Hepatocyte (in vitro differentiated cells): ENCODE measurements around the gene EIF3B.

Source experiments
- CTCF ChIP-seq: fragments of 200-600 bp; sonication (generic); IDR thresholded peaks from 2 replicates; pipeline ENCODE4 v1.5.1; 2016; ENCODE audit warnings: antibody characterized with exemption, mild to moderate bottlenecking; ENCODE audit not compliant: poor library complexity
- EZH2 ChIP-seq: fragments of 200-600 bp; sonication (generic); IDR thresholded peaks from 2 replicates; pipeline ENCODE4 v1.6.1; 2016; ENCODE audit warnings: antibody characterized with exemption, mild to moderate bottlenecking, borderline replicate concordance
- EZH2phosphoT487 ChIP-seq: fragments of 200-600 bp; sonication (generic); IDR thresholded peaks from one replicate; pipeline ENCODE4 v1.6.1; 2018; ENCODE audit warnings: antibody characterized with exemption, mild to moderate bottlenecking, low read depth, moderate library complexity; ENCODE audit not compliant: unreplicated experiment, severe bottlenecking

DNA sequence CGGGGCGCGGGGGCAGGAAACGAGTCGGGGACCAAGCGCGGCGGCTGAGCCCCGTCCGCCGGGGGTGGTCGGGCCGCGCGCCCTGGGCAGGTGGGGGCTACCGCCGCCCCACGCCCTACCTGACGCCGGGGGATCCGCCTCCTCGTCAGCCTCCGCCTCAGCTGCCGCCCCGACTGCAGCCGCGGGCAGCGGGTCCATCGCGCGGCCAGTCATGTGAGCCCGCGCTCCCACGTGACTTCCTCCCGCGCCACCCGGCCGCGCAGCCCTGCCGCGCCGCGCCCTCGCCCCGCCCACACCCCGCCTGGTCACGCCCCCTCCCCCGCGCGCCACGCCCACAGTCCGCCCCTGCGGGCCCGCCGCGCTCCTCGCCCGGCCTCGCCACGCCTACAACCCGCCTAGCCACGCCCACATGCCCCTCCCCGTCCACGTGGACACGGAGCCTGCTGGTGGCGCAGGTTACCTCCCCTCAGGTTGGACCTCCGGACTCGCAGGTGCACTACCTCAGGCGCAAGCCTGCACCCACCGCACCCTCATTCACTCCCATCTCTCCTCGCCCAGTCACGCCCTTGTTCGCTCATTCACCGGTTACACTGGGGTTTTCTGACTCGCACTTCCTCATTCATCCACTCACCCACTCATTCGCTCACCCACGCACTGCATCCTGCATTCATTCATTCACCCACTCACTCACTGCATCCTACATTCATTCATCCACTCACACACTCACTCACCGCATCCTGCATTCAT lies 40.2 kb upstream of the EIF3B start, which contains the start of gene SNX8:
- TF ChIP-seq CTCF (no peak), EZH2 (no peak), EZH2phosphoT487 (no peak)
